HG02798 (cell line): Measurements from ENCODE around the gene UTP14A.
A peak's percentile ranks its signal among the peaks of the same experiment; 100 is the strongest.

ENCODE experiments used
- ATAC-seq: cut with Tn5 transposase; IDR thresholded peaks from one replicate; pipeline ENCODE4 v1.9.1; 2021; ENCODE audit warnings: mild to moderate bottlenecking; ENCODE audit not compliant: unreplicated experiment, poor library complexity

The UTP14A gene

GRCh38 chrX:129939986-129940385 lies 34.0 kb downstream of the UTP14A start:
- no peak for ATAC-seq

GRCh38 chrX:129940721-129941120 lies 34.8 kb downstream of the UTP14A start:
- ATAC-seq = no peak

GRCh38 chrX:129945131-129945530 lies 39.2 kb downstream of the UTP14A start:
- no peak for ATAC-seq

DNA sequence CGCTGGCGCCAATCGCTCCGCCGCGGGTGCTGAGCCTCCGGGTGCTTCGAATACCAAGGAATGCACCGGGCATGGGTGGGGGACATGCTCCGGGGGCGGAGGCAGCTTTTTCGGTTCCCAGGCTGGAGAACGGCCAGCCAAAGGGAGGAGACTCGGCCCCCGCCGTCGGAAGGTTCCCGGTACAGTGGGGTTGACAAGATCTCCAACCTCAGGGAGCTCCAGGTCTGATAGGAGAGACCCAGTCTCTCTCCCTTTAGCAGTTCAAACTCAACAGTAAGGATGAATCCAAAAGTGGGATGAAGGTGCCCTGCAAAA lies 47.3 kb downstream of the UTP14A start:
- no peak for ATAC-seq

- no peak for ATAC-seq
Measured at GRCh38 chrX:129953881-129954280, 47.9 kb downstream of the UTP14A start.

DNA sequence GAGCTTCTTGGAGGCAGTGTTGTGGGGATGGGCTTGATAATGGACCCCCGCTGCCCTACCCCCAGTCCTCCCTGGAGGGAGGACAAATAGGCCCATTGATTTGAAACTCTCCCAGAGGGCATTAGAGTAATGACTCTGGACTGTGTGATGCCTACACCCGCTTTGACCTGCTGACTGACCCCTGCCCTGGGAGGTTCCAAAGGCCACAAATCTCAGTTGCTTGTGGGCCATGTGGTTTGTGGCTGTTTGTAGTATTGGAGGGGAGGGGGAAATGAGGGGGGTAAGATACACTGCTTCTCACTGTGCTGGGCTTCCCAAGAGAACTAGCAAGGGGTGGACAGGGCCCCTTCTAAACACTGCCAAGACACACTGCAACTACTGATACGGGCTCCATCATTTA lies 48.8 kb downstream of the UTP14A start:
- no peak for ATAC-seq

DNA sequence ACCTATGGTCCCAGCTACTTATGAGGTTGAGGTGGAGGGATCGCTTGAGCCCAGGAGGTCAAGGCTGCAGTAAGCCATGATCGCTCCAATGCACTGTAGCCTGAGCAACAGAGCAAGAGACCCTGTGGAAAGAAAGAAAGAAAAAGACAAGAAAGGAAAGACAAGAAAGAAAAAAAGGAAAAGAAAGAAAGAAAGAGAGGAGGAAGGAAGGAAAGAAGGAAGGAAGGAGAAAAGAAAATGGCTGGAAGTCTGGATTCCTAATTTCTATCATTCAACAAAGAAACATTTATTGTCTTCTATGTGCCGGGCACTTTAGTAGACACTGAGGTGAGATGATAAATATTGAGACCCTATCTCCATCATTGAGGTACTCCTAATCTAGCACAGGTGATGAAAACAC lies 49.7 kb downstream of the UTP14A start:
- ATAC-seq = no peak

DNA sequence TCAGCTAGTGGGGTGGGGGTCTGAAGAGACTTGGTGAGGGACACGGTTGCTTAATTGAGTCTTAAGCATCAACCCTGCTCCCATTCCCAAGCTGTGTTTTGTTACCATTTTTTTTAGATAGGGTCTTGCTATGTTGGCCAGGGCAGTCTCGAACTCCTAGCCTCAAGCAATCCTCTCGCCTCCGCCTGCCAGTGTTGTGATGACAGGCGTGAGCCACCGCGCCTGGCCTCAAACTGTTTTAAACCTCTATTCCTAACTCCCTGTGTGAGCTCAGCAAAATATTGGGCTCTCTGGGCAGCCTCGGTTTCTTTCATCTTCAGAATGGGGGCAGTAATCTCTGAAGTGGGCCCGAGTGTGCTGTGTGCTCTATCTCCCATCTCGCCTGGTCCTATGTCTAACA lies 50.2 kb downstream of the UTP14A start:
- no peak for ATAC-seq

GRCh38 chrX:129956765-129957164 lies 50.8 kb downstream of the UTP14A start:
- ATAC-seq = no peak

DNA sequence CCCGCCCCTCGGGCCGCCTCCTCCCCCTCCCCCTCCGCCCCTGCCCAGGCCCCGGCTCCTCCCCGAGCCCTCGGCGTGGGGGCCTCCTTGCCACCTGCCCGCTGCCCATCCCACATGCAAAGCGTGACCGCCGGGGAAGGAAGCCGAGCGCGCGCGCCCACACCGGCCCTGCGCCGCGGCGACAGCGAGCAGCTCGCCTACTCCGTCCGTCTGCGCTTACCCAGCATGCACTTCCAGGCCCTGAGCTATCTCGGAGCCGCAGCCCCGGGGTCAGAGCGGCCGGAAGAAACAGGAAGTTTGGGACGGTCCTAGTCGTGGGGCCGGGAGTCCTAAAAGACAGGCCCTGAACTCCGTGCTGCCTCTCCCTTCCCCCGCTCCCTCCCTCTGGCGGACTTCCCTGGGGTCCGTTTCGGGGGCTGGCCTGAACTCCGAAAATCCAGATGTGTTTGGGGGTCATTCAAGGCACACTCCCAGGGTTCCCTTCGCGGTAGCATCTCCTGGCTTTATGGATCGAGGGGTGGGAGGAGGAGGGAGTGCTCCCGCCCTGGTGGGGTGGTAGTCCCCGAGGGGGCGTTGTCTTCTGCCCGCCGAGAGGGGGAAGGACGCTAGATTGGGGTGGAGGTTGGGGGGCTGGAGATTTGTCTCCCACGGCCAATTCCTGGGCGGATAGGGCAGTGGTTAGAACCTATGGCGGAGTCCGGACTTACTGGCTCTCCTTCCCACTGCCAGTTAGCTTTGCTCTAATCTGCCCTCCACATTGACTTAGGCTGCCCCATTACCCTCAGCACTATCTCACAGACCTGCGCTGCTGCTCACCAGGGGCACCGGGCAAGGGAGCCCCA lies 51.5 kb downstream of the UTP14A start:
- peak; percentile 81 for ATAC-seq

- ATAC-seq = no peak
Measured at GRCh38 chrX:129958083-129958465, 52.1 kb downstream of the UTP14A start.

DNA sequence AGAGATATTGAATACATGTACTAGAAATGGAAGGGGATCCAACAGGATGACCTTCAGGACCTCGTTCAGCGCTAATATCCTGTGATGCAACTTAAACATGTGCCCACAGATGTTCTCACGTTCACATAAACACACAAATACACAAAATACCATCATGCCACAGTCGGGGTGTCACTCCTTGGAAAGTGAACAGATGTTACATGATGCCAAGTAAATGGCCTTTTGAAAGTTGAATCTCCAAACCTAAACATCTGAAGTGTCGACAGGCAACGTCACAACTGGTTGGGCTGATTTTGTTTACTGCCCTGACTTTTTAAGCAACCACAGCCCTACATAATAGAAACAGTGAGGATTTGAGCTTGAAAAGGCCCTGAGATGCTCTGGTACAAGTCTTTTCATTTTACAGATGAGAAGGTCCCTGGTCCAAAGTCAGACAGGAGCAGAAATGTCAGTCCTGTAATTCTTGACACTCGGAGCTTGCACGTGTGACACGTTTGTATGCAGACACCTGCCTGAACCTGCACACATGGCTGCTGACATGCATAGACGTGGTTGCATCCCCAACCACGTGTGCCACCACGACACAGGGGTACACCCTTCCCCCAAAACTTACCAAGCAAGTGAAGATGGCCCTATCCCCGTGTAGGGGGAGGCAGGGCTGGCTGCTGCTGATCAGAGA lies 53.0 kb downstream of the UTP14A start:
- ATAC-seq = no peak

DNA sequence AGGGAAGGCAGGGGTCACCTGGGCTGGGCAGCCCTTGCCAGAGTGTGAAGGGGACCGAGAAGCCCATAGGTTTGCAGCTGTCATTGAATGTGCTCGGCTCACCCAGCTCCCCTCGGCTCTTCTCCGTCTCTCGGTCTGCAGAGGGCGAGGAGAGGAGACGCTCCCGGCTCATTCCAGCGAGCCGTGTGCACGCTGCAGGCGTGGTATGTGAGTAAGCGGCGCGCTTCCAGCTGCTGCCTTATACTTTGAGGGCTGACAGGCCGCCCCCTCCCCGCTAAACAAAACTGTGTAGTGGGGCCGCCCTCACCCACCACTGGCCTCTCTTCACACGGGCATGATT lies 53.5 kb downstream of the UTP14A start:
- ATAC-seq = no peak

DNA sequence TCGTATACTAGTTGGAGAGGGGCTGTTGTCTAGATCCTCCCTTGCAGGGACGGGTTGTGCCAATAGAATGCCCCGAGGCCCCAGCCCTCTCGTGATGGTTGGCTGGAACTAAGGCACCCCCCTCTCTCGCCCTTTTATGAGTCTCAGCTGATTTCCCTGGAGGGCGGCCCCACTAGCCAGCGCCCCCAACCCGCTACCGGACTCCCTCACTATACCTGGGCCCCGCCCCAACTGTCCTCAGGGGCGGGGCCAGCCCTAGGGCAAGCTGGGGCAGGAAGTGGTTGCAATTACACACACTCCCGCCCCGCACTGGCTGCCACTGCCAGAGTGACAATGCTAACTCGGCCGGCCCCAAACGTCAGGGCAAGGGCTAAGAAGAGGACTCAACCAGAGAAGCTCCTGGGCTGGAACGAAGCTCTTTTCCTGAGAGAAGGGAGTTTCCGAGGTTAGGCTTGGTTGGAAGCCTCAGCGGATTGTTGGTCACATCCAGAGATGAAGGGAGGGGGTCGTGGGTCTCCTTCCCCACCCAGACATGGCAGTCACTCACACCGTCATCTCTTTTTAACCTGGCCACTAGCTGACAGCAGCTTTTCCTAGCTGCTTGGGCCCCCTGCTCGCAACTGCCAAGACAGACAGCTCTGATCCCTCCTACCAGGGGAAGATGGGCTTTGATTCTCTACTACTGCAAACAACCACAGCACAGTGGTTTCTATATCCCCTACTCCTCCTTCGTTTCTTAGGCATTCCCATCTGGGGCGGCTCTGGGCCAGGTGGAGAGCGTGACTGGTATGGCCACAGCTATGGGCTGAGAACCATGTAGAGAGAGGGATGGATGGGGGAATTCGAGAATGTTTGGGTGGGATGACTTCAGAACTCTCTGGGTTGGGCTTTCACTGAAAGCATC lies 55.5 kb downstream of the UTP14A start:
- peak; percentile 92 for ATAC-seq

DNA sequence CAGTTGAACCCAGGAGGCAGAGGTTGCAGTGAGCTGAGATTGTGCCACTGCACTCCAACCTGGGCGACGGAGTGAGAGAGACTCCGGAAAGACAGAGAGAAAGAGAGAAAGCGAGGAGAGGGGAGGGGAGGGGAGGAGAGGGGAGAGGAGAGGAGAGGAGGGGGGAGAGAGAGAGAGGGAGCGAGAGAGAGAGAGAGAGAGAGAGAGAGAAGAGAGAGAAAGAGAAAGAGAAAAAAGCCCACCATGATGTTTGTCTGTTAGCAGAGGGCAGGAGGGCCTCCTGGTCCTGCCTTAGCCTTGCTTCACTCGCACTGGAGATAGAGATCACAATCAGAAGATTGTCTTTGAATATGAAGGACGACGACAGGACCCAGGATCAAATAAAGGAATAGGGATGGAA lies 57.8 kb downstream of the UTP14A start:
- ATAC-seq = no peak

DNA sequence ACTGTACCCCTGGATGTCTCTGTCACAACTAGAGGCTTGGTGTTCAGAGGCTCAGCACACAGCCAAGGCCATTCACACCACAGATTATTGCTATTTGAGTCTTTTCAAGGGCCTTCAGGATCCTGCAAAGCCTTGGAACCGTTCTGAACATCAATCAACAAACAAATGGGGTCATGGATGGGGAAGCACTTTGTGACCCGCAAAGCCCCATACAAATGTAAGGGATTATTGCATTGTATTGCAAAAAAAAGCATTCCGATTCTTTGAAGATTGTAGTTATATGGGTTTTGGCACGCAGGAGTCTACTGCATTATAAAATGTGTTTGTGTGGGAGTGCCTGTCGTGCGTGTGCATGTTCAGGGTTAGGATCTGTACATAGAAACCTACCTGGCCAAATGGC lies 59.2 kb downstream of the UTP14A start:
- ATAC-seq = no peak

DNA sequence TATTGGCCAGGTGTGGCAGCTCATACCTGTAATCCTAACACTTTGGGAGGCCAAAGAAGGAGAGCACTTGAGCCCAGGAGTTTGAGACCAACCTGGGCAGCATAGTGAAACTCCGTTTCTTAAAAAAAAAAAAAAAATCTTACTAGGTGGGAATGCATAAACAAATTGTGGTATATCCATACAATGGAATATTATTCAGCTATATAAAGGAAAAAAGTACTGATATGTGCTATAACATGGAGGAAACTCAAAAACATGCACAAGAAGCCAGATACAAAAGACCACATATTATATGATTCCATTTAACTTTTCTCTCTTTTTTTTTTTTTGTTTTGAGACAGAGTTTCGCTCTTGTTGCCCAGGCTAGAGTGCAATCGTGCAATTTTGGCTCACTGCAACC lies 63.0 kb downstream of the UTP14A start:
- ATAC-seq = no peak

DNA sequence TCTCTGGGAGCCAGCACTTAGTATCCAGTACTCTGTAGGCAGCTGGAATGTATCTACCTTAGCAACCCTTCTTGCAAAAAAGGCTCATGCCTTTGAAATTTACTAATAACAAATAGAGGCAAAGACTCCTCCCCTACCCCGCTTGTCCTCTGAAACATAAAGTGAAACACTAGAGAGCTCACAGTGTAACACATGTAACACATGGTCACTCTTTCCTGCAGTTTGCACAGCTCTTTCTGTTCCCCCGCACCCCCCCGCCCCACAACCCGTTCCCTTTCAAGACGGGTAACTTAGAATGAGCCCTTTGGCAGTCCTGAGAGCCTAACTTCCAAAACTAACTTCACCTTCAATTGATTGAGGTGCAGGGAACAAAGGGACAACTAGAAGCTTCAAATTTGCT lies 70.5 kb downstream of the UTP14A start:
- no peak for ATAC-seq
